ENCODE data around the gene MGME1.
A peak's percentile ranks its signal among the peaks of the same experiment; 100 is the strongest.
"Not testable (repeated sequence)": the region's sequence is repeated elsewhere in the genome, so short reads cannot be mapped to it uniquely, and the experiment has no call there.

The MGME1 gene

GRCh38 chr20:17995967-17996819 lies 27.4 kb downstream of the MGME1 start:
- DNase-seq: peak; percentile 22

DNA sequence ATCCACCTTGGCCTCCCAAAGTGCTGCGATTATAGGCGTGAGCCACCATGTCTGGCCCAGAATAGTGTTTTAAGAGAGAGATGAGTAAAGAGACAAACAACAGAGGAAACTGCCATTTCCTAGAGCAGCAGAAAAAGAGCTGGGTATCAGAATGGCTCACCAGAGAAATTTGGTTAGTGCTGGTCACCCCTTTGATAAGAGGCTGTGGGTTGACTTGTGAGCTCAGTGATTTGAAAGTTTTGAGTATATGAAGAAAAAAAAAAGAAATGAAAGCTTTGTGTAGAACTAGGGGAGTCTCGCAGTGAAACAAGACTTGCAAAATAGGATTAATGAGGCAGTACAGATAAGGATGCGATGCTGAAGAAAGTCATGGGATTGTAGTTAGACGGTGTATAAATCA lies 29.6 kb downstream of the MGME1 start:
- no peak for DNase-seq

- no peak for DNase-seq
These were observed 30.7 kb downstream of the MGME1 start for GRCh38 chr20:17999566-17999965.

DNA sequence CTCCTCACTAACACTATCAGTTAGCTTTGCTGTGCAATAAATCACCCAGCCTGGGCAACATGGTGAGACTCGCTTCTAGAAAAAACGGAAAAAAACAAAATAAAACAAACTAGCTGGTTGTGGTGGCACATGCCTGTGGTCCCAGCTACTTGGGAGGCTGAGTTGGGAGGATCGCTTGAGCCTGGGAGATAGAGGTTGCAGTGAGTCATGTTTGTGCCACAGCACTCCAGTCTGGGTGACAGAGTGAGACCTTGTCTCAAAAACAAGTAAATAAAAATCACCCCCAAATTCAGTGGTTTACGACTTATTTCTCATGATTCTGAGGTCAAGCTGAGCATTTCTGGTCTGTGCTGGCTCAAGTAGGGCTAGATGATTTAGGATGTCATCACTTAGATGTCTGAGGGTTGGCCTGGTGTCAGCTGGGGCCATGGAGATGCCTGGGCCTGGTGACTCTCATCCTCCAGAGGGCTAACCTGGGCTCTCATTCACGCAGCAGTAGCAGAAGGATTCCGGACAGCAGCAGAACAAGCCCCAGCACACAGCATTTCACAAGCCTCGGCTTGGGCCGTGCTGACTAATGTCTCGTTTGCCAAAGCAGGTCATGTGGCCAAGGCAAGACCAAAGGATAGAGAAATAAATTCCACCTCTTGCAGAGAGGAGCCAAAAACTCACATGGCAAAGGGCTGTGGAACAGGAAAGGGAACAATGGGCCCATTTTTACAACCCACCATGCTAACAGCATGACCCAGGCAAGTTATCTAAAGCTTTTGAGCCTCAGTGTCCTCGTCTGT lies 32.5 kb downstream of the MGME1 start:
- no peak for DNase-seq

DNA sequence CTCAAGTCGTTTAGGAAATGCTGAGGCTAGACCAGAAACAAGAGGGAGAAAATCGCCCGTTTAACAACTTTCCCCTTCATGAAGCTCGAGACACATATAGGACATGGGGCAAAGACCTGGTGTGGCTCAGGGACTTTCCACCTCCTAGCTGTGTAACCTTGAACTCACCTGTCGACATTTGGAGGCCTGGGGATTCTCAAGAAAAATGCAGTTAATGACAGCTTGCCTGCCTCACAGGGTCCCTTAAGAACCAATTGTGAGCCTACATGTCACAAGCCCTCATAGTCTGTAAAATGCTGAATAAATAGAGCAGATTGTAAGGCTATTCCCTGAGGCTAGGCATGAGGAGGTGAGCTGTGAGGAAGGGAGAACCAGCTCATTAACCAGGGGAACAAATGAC lies 35.1 kb downstream of the MGME1 start:
- no peak for DNase-seq

DNA sequence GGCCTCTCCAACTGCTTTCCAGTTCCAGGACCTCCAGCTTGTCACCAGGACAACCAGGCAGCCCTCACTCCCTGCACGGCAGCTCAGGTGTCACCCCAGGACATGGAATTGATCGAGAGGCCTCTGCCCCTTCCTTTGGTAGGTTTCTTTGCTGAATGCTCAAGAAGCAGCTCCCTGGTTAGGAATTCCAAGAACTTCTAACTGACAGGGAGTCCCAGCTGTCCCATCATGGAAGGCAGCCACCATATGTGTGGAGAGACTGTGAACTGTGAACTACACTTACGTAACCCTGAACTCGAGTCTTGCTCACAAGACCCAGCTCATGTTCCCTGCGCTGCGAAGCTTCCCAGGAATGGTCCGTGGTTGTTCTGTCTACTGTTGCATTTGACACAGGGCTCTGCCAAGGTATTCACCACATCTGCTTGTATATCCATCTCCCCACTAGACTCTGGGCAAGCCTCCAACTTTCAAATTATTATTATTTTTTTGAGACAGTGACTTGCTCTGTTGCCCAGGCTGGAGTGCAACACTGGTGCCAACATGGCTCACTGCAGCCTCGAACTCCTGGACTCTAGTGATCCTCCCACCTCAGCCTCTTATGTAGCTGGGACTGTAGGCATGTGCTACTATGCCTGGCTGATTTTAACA lies 35.7 kb downstream of the MGME1 start:
- no peak for DNase-seq

- DNase-seq: no peak
These were observed 36.6 kb downstream of the MGME1 start for GRCh38 chr20:18005170-18005989.

GRCh38 chr20:18005990-18006364 lies 37.2 kb downstream of the MGME1 start:
- no peak for DNase-seq

DNA sequence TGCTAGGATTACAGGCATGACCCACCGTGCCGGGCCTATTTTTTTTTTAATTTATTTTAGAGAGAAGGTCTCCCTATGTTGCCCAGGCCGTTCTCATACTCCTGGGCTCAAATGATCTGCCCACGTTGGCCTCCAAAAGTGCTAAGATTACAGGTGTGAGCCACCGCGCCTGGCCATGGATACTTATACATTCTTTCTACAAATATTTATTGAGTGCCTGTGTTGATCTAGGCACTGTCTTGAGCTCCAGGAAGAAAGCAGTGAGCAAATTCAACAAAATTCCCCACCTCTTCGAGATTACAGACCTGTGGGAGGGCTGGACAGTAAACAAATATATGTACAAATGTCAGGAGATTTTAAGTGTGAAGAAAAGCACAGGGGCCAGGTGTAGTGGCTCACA lies 37.9 kb downstream of the MGME1 start:
- DNase-seq: no peak

DNA sequence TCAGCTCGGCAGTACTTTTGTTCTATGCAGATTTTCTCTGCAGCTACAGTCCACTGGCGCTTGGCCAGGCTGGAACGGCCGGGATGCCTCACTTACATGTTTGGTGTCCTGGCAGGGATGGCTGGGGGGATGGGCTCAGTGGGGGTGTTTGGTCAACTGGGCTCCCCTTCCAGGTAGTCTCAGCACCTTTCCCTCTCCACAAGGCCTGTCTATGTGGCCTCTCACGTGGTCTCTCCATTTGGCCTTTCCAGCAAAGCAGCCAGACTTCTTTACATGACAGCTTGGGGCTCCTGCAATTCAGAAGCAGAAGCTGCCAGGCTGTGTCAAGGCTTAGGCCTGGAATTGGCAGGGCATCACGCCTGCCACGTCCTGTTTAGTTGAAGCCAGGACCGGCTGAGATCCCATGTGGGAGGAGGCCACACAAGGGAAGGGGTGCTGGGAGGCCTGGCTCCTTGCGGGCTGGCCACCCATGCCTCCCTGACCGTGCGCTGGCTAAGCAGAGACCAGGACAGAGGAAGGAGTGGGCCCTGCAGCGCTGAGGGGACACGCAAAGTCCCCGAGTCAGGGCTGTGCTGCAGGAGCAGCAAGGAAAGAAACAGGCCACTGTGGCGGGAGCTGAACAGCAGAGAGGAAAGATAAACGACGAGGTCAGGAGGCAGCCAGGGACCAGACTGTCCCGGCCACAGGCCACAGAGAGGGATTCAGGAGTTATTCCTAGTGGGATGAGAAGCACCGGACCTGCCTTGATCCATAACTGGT lies 38.9 kb downstream of the MGME1 start:
- DNase-seq: no peak

GRCh38 chr20:18009116-18009515 lies 40.3 kb downstream of the MGME1 start:
- DNase-seq: no peak

DNA sequence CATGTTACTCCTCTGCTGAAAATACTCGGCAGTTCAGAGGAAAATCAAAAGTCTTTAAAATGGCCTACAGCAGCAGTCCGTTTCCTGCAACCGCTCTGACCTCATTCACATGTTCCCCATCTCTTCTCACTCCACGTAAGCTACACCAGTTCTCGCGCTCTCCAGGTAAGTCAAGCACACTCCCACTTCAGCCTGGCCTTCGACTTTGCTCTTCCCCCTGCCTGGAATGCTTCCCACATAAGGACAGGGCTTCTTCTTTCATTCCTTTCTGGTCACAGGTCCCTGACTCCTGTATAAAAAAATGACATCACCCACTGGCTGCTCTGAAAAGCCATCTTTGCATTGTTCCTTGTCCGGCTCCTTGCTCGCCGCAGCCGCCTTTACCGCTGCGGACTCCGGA lies 42.7 kb downstream of the MGME1 start:
- DNase-seq: no peak

- DNase-seq: no peak
These were observed 43.3 kb downstream of the MGME1 start for GRCh38 chr20:18011951-18012645.

DNA sequence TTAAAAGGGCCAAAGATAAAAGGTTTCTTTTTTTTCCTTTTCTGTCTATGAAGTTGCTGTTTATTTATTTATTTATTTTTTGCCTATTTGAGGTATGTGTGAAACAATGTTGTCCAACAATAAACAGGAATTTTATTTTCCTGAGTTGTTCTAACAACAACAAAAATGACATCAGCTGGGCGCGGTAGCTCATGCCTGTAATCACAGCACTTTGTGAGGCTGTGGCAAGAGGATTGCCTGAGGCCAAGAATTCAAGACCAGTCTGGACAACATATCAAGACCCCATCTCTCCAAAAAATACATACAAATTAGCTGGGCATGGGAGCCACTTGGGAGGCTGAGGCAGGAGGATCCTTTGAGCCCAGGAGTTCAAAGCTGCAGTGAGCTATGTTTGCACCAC lies 44.1 kb downstream of the MGME1 start:
- no peak for DNase-seq

DNA sequence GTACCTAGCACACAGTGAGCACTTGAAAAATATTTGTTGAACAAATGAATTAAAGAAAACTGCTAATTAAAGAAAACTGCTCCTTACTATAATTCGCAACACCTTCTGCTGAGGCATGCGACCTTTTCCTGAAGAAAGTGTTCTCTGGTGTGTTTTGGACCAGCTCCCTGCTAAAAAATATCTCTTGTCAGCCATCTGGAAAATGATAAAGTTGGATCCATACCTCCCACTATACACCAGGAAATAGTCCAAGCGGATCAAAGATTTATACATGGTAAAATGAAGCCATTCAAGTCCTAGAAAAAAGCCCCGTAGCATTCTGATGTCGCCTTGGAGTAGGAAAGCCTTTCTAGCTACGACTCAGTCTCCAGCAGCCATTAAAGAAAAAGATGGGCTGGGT lies 45.6 kb downstream of the MGME1 start:
- no peak for DNase-seq

DNA sequence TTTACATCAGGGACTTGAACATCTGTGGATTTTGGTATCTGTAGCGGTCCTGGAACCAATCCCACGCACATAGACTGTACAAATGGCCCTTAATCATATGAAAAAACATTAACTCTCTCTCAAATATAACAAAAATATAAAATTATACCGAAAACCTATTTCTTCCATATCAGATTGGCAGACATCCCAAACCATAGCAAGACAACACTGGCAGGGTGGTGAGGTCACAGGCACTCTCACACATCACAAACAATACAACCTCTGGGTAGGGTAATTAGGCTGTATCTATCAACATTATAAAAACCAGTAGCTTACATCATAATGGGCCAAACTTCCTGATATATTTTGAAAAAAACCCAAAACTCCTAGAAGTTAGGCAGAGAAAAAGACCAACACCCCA lies 48.0 kb downstream of the MGME1 start:
- DNase-seq: no peak

- DNase-seq: no peak
These were observed 49.3 kb downstream of the MGME1 start for GRCh38 chr20:18018100-18018499.

DNA sequence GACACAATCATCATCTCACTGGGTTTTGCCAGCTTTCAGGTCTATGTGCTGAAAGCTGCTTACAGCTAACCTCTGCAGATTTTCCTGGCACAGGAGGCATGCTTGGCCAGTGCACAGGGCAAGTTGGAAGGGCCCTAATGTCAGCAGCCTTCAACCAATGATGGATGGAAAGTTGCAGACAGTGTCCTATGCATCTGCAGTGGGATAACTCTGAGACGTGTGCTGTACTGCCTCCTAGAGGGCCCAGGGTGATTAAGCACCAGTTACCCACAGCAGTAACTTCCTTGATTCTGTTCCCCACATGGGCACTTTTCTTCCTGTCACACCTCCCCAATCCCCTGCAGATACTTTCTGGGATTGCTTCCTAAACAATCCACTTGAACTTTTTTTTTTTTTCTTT lies 50.2 kb downstream of the MGME1 start:
- no peak for DNase-seq

DNA sequence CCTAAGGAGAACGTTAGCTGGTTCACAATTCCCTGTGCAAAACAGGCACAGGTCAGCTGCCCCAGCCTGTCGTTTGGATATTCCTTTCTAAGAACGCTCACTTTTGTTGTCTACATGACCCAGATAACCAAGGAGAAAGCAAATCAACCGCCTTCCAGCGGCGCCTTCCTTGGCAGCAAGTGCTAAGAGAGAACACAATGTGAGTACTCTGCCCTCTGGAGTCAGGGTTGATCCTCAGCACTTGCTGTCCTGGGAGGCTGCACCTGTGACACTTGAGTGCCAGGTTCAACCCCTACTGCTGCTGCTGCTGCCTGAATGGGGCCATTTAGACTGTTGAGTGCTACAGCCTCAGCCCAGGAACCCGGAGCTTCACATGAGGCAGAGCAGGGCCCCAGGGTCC lies 52.1 kb downstream of the MGME1 start:
- no peak for DNase-seq

DNA sequence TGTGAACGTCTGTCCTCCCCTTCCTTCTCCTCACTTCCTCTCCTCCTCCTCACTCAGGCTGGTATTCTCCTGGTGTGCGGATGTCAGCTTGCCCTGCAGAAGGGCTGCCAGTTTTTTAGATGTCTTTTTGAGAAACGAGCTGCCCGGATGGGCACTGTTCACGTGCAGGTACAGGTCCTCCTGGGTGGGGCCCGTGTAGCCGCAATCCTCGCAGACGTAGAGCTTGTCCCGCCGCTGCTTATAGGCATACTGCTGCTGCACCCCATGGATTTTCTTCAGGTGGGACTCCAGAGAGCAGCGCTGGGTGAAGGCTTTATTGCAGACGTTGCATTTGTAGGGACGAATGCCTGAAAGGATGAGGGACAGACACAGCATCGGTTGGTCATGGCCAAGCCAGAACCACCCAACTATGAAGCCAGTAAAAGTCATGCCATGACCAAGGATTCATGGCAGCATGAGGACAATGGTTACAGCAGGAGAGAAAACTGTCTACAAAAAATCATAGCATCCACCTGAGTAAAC lies 55.8 kb downstream of the MGME1 start:
- no peak for DNase-seq

DNA sequence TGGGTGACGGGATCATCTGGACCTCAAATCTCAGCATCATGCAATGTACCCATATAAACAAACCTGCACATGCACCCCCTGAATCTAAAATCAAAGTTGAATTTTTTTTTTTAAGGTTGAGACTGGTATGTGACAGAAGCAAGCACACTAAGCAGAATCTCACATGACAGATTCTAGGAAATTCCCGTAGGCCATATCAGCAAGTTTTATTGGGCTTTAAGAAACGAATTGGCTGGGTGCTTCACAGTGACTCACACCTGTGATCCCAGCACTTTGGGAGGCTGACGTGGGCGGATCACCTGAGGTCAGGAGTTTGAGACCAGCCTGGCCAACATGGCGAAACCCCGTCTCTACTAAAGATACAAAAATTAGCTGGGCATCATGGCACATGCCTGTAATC lies 58.2 kb downstream of the MGME1 start:
- DNase-seq: not testable (repeated sequence)
